ENCODE results near the gene MAPK12.

Gene MAPK12

DNA sequence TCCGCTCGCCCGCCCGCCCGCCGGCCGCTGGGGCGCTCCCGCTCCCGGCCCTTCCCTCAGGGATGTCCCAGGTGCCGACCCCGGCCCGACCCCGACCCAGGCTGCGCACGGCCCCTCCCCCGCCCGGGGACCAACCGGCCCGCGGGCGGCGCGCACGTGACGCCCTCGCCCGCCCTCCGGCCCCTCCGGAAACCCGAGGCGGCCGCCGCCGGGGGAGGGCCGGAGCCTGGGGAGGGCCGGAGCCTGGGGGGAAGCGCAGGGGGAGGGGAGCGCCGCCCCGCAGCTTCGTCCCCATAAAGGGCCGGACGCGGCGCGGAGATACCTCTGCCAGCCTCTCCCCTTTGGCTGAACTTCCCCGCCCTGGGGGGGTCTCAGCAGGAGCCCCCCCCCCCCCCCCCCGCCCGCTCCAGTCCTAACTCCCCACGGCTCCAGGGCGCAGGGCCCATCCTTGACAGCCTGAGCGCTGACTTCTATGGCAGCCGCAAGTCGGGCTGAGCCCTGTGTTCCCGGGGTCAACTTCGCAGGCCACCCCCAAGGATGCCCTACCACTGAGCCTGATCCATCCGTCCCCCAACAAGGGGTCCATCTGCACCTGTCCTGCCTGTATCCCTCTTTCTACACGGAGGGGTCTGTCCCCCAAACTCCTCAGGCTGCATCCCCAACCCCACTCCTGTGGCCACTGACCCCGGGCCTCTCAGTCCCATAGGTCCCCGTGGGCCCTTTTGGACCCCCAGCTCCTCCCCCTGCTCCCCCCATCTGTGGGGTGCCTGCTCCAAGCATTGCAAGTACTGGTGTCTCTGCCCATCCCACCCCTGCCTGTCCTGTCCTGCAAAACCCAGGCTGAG is at the start of gene MAPK12:
TSS of gene MAPK12 (minus strand) at position 69 of the 845 bp plus-strand sequence. CDS start 174 bp downstream, outside the sequence.
- peak within 1 kb of the TSS; percentile 66 for H3K4me3 Mint-ChIP-seq
- H3K9me3 Mint-ChIP-seq (ENCODE audit: low read depth): no peaks in the 10 kb centered on the region
- H3K36me3 Mint-ChIP-seq: no peaks in the 10 kb centered on the region
- no peak within 1 kb of the TSS for H3K27ac Mint-ChIP-seq
- peaks cover 7% of the 10 kb centered on the region for H3K27me3 Mint-ChIP-seq
- peaks cover 7% of the 10 kb centered on the region for H3K4me1 Mint-ChIP-seq (ENCODE audit: low read depth)

DNA sequence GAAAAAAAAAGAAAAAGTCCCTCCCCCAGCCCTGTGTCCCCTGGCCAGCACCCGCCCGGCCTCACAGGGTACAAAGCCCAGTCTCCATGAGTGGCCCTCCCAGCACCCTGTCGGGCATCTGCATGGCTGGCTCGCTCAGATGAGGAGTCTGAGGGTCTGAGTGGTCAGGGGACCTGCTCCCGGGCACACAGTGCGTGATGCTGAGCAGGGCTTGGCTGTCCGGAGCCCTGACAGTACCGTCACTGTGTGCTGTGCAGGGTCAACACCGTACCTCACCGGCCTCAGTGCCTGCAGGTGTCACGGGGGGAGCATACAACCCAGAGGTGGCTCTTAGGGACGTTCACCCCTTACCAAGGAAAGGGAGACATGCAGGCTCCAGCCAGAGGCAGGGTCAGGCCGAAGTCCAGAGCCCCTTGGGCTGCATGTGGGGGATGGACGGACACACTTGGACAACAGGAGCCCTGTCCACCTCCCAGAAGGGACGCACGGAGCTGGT is 49.5 kb upstream of the MAPK12 start:
- Mint-ChIP-seq H3K4me1 (ENCODE audit: low read depth) (peaks cover 22% of the 10 kb centered on the region), H3K9me3 (ENCODE audit: low read depth) (no peaks in the 10 kb centered on the region), H3K4me3 (no peak overlapping the region), H3K36me3 (no peaks in the 10 kb centered on the region), H3K27ac (no peak overlapping the region), H3K27me3 (peaks cover 2% of the 10 kb centered on the region)

DNA sequence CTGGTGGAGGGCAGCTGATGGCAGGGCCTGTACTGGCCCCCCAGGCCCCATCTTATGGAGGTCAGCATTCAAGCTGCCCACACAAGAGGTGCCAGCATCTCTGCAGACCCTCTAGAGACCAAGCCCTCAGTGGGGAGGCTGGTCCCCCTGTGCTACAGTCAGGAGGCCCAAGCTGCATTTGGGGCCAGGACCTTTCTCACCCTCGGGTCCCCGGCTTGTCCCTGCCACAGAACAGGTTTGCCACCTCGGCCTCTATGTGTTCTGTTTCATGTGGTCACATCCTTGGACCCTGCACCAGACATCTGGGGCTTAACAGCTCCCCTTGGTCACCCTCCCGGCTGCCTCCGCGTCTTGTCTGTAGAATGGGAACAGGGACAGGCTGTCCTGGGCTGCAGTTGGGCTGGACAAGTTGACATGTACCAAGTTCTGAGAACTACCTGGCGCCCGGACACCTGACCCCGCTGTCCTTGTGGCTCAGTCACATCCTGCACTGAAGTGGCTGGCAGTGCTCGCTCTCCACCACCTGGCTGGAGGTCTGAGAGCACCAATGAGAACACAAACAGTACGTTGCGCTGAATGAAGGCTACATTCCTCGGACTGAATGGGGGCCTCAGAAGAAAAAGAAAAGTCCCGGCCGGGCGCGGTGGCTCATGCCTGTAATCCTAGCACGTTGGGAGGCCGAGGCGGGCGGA is 48.7 kb upstream of the MAPK12 start:
- Mint-ChIP-seq H3K4me1 (ENCODE audit: low read depth) (peaks cover 19% of the 10 kb centered on the region), H3K27me3 (peaks cover 2% of the 10 kb centered on the region)

DNA sequence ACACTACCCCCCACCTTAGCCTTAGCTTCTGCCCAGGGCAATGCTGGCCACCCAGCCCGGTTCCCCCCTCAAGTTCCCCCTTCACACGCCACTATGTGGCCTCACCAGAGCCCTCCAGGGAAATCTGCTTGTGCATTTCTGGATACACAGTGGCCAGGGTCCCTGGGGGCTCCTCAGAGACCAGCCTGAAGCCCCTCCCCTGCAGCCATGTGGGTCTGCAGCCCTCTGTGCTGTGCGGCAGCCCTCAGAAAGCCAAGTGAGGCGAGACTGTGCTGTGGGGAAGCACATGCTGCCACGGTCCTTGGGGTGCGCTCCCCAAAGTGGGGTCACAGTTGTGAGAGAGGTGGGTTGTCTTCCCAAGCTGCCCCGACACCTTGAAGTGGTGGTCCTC is 48.1 kb upstream of the MAPK12 start:
- Mint-ChIP-seq H3K4me1 (ENCODE audit: low read depth) (peaks cover 16% of the 10 kb centered on the region), H3K4me3 (no peak overlapping the region), H3K27me3 (peaks cover 2% of the 10 kb centered on the region), H3K27ac (no peak overlapping the region), H3K36me3 (no peaks in the 10 kb centered on the region), H3K9me3 (ENCODE audit: low read depth) (no peaks in the 10 kb centered on the region)

More for the DNA sequence above, 48.7 kb upstream of the MAPK12 start:
- Mint-ChIP-seq H3K27ac (no peak overlapping the region), H3K4me3 (no peak overlapping the region), H3K9me3 (ENCODE audit: low read depth) (no peaks in the 10 kb centered on the region), H3K36me3 (no peaks in the 10 kb centered on the region)

DNA sequence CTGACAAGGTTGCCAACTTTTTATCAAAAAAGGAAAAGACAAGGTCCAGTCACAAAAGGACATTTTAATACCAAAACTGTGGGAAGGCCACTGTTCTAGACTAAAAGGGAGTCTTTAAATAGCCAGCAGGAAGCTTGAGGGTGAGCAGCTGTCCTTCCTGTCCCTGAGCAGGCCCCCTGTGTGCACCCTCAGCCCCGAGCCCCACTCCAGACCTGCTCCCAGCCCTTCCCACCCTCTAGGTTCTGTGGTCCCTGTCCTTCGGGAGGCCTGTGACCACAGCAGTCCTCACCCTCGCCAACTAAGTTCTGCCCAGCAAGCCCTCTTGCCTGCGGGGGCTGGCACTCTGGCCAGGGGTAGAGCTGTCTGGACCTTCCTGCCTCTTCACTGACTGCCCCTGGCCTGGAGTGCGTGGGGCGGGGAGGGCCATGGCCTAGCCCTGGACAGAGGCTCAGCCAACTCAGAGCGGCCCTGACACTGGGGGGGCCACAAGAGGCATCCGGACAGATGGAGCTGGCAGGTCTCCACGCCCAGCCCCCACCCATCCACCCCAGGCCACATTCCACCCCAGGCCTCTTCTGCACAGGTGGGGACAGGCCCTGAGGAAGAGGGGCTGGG is 47.6 kb upstream of the MAPK12 start:
- Mint-ChIP-seq H3K4me3 (peak overlapping the region; percentile 70), H3K27ac (no peak overlapping the region), H3K4me1 (ENCODE audit: low read depth) (peaks cover 11% of the 10 kb centered on the region), H3K9me3 (ENCODE audit: low read depth) (no peaks in the 10 kb centered on the region), H3K27me3 (peaks cover 2% of the 10 kb centered on the region), H3K36me3 (no peaks in the 10 kb centered on the region)

DNA sequence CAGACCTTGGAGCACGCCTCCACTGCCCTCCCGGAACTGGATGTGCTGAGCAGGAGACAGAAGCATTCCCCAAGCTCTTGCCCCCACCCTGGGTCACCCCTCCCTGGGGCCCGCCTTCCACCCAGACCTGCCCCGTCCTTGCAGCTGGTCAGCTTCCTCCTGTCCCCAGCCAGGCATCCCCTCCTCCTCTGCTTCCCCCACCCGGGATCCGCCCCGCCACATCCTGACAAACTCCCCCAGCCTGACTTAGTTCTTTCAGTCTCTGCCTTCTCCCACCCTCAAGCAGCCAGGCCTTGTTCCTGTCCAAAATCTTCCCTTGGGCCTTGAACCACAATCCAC is 47.1 kb upstream of the MAPK12 start:
- Mint-ChIP-seq H3K36me3 (no peaks in the 10 kb centered on the region), H3K4me1 (ENCODE audit: low read depth) (peaks cover 7% of the 10 kb centered on the region), H3K27ac (no peak overlapping the region), H3K4me3 (peak overlapping the region; percentile 70), H3K9me3 (ENCODE audit: low read depth) (no peaks in the 10 kb centered on the region), H3K27me3 (peaks cover 2% of the 10 kb centered on the region)

DNA sequence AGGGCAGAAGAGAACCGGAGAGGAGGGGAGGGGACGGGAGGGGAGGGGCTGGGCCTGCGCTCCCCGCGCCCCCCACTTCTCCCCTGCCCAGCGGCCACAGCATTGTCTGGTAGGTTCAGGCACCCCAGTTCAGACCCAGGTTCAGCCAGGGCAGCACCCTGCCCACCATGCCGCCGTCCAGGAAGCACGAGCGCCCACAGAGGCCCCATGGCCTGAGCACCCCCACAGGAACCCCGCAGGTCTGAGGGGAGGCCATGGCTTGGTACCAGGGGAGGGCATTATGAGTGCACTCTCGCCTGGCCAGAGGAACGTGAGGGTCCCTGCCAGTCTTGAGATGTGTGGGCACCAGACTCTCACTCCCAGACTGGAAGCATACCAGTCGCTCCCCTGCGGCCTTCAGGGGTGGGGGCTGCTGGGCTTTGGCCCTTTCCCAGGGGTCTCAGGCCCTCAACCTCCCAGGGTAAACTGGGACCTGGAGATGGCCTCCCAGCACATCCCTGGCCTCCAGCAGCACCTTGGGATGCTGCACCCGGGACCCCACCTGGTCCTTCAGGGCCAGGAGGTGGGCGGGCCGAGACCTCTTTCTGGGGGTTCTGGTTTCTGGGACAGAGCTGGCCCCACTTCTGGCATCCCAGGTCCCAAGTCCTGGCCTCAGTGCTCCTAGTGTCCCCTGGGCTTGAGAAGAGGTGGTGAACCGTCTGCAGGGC is 46.6 kb upstream of the MAPK12 start:
- Mint-ChIP-seq H3K27me3 (peaks cover 2% of the 10 kb centered on the region), H3K4me1 (ENCODE audit: low read depth) (peaks cover 7% of the 10 kb centered on the region), H3K9me3 (ENCODE audit: low read depth) (no peaks in the 10 kb centered on the region), H3K27ac (no peak overlapping the region), H3K36me3 (no peaks in the 10 kb centered on the region), H3K4me3 (no peak overlapping the region)

DNA sequence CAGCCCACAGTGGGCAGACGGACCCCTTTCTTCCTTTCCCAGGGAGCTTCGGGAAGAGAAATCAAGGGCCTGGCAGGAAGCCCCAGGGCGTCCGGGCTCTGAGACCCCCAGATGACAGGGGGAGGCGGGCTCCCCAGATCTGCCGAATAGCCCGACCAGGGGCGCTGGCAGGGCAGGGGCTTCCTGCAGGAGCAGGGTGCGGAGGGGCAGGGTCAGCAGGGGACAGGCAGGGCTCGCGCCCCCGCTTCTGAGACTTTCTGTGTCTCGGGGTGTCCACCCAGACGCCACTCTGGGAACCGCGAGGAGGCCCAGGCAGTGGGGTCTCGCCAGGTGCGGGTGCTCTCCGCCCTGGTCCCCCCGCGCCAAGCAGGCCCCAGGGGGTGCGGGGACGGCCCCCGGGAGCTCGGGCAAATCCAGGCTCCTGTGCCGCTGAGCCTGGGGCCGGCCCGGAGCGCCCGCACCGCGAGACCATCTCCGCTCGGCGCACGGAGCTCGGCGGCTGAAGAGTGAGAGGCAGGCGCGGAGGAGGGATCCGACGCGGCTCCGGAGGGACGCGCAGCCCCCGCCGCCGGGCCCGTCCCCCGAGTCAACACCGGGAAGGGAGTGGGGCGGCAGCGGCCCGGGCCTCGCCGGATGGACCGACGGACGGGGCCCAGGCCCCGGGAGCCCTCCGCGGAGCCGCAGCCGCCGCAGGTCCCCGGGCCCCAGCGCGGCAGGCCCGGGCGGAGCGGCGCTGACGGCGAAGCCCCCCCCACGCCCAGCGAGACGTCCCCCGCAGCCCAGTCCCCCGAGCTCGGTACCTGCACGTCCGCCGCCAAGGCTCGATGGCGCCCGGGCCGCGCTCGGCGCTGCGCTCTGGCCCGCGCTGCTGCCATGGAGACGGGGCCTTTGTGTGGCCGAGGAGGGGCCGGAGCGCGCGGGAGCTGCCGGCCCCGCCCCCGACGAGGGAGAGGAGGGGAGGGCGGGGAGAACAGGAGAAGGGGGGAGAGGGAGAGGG is 45.6 kb upstream of the MAPK12 start, which contains the start of gene PLXNB2:
TSS of gene PLXNB2 (minus strand) at position 894 of the 997 bp plus-strand sequence. CDS start 17,062 bp downstream, outside the sequence.
- Mint-ChIP-seq H3K27me3 (peaks cover 2% of the 10 kb centered on the region), H3K36me3 (no peaks in the 10 kb centered on the region), H3K4me3 (no peak within 1 kb of the TSS), H3K4me1 (ENCODE audit: low read depth) (peaks cover 7% of the 10 kb centered on the region), H3K9me3 (ENCODE audit: low read depth) (no peaks in the 10 kb centered on the region), H3K27ac (no peak within 1 kb of the TSS)

DNA sequence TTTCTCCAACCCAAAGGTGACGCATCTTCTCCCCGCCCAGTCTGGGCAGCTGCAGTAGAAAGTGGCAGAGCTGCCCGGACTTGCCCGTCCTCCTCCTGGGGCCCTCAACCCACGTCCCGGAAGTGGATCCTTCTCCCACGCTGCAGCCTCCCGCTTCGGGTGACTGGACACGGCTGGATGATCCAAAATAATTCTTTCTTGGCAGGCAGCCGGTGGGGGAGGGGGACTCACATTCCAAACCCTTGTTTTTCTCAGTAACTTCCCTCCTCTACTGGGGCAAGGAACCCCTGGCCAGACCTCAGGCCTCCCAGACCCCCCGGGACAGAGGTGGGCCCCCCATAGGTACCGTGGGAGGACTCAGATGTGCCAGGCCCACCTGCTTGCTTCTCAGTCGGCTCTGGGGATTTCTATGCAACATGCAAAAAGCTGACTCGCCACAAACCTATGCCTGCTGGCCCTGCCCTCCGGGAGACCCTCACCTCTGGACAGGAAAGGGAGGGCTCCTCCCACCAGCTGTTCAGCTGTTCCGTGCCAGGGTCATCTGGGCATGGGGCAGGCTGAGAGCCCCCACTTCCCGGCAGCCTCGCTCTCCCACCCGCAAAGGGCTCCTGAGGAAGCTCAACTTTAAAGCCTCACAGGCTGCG is 44.6 kb upstream of the MAPK12 start:
- H3K4me1 Mint-ChIP-seq (ENCODE audit: low read depth): peaks cover 7% of the 10 kb centered on the region
- peaks cover 2% of the 10 kb centered on the region for H3K27me3 Mint-ChIP-seq
- H3K27ac Mint-ChIP-seq: no peak overlapping the region
- peak overlapping the region; percentile 67 for H3K4me3 Mint-ChIP-seq
- H3K9me3 Mint-ChIP-seq (ENCODE audit: low read depth): no peaks in the 10 kb centered on the region
- no peaks in the 10 kb centered on the region for H3K36me3 Mint-ChIP-seq

DNA sequence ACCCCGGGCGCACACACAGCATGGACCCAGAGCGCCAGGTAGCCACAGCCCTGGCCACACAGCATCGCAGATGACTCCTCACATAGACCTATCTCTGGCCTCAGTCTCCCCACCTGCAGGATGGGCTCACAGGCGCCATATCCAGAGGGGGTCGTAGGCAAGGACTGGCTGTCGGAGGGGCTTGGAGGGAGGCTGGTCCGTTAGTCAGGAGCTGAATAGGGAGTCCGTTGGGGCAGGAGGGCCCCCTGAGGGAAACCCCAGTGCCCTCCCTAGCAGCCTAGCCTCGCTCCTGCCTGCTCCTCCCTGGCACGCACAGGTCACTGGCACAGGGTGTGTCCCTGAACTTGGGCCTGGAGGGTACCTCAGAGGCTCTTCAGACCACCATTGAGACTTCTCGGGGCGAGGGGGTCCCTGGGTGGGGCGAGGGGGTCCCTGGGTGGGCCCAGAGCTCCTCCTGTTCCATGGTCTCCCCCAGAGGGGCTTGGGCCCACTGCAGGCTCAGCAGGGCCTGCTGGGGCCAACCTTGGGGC is 44.0 kb upstream of the MAPK12 start:
- Mint-ChIP-seq H3K4me1 (ENCODE audit: low read depth) (peaks cover 7% of the 10 kb centered on the region), H3K4me3 (no peak overlapping the region), H3K36me3 (no peaks in the 10 kb centered on the region), H3K27me3 (peaks cover 2% of the 10 kb centered on the region), H3K27ac (no peak overlapping the region), H3K9me3 (ENCODE audit: low read depth) (no peaks in the 10 kb centered on the region)

DNA sequence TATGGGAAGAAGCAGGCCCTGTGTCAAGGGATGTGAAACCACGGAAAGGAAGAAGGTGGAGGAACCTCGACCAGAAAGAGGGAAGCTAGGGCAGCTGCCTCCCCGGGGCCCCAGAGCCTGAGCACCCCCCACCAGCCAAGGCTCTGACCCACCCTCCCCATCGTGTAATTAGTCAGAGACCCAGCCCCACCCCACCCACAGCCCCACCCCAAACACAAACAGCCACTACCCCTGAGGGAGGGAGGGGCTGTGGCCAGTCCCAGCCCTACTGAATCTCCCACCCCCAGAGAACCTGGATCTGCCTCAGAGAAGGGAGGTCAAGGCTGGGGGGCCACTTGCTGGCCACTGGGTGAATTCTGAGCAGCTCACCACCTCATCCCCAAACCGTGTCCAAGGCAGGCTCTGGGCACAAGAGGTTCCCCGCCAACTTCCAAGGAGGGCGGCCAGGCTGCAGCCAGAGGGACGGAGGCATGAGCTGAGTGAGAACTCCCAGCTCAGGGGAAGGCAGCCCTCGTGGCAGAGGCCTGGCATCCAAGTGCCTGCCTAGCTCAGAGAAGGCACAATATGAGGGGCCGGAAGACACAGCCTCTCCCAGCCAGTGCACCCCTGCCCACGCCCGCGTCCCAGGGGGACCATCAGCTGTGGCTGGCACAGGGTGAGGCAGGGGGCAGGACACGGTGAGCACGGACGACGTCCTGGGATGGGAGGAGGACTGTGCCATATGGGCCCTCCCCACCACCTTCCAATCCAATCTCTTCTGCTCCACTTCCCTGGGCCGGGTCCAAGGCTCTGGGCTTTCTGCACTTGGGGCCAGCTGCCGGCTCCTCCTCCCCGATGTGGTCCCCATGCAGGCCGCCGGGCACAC is 43.3 kb upstream of the MAPK12 start:
- Mint-ChIP-seq H3K36me3 (no peaks in the 10 kb centered on the region), H3K9me3 (ENCODE audit: low read depth) (no peaks in the 10 kb centered on the region), H3K4me3 (no peak overlapping the region), H3K27me3 (peaks cover 2% of the 10 kb centered on the region), H3K4me1 (ENCODE audit: low read depth) (peaks cover 7% of the 10 kb centered on the region), H3K27ac (no peak overlapping the region)

DNA sequence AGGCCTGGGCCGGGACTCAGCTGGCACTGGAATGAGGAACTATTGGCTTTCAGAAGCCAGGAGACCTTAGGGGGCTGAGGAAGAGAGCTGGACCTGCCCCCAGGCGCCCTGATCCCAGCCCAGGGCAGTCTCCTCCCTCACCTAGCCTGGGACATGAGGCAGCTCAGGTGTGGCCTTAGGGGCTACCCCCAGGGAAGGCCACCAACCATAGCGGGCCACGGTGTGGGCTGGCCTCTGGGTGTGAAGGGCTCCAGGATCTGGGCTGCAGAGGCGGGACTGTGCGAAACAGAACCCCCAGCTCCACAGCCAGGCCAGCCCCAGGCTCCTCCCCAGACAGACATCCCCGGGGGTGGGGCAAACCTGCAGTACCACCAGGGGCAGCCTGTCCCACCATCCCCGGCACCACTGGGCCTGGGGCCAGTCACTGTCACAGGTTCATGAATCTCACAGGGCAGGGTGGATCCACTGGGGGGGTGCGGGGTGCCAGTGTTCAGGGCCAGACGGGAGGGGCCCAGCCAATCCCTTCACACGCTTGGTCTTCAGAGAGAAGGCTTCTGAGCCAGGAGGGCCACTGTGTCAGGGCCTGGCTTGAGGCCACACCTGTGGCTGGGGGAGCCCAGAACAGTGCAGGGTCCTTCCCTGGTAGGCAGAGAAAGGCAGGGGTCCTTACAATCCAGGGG is 42.5 kb upstream of the MAPK12 start:
- peaks cover 7% of the 10 kb centered on the region for H3K4me1 Mint-ChIP-seq (ENCODE audit: low read depth)
- H3K36me3 Mint-ChIP-seq: no peaks in the 10 kb centered on the region
- no peak overlapping the region for H3K4me3 Mint-ChIP-seq
- no peaks in the 10 kb centered on the region for H3K9me3 Mint-ChIP-seq (ENCODE audit: low read depth)
- peaks cover 2% of the 10 kb centered on the region for H3K27me3 Mint-ChIP-seq
- H3K27ac Mint-ChIP-seq: no peak overlapping the region

Data from activated naive CD8-positive, alpha-beta T cell (primary cell).